Measurements from ENCODE around the gene GSTO2.

The GSTO2 gene

DNA sequence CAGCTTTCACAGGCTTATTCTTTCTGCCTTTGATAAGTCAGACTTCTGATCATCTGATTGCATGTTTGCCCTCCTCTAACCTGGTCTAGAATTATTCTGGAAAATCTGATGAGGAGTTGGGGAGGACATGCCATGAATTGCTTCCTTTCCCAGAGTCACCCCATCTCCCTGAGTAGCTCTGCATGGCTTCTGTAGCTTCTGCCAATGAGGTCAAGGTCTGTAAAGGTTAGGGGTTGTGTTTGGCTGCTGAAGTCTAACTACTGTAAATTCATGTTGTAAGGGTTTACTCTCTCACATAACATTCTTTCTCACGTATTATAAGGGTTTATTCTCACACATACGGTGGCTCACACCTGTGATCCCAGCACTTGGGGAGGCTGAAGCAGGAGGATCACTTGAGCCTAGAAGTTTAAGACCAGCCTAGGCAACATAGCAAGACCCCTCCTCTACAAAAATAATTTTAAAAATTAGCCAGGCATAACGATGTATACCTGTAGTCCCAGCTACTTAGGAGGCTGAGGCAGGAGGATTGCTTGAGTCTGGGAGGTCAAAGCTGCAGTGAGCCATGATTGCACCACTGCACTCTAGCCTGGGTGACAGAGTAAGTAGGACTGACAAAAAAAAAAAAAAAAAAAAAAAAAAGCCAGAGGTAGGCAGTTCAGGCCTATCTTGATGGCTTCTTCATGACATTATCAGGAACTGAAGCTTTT lies 10.7 kb downstream of the GSTO2 start:
- no peaks in the 10 kb centered on the region for H3K36me3 Mint-ChIP-seq (ENCODE audit: low read depth)
- H3K27me3 Mint-ChIP-seq (ENCODE audit: low read depth): peaks cover 34% of the 10 kb centered on the region
- DNase-seq (ENCODE audit: low spot score): no peak
- H3K4me1 Mint-ChIP-seq (ENCODE audit: low read depth): peaks cover 2% of the 10 kb centered on the region
- no peaks in the 10 kb centered on the region for H3K9me3 Mint-ChIP-seq
- H3K4me3 Mint-ChIP-seq: no peak overlapping the region
- no peak overlapping the region for H3K27ac Mint-ChIP-seq

DNA sequence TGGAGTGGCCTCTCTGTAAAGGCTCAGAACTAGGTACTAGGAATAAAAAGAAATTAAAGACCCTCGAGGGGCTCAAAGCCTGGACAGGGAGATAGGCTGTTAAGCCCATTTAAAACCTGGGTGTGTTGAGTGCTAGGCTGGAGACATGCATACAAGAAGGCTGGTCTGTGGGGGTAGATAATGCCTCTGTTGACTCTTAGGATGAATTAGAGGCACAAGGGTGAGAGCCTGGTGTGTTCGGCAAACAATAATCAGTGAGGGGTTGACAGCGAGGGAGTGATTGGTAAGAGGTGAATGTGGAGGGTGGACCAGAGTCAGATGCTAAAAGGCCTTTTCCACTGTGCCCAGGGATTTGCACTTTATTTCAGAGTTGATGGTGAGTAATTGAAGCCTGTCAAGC lies 12.7 kb downstream of the GSTO2 start:
- no peak overlapping the region for H3K27ac Mint-ChIP-seq
- H3K9me3 Mint-ChIP-seq: no peaks in the 10 kb centered on the region
- H3K36me3 Mint-ChIP-seq (ENCODE audit: low read depth): no peaks in the 10 kb centered on the region
- no peak for DNase-seq (ENCODE audit: low spot score)
- H3K27me3 Mint-ChIP-seq (ENCODE audit: low read depth): peaks cover 28% of the 10 kb centered on the region
- H3K4me1 Mint-ChIP-seq (ENCODE audit: low read depth): no peaks in the 10 kb centered on the region
- no peak overlapping the region for H3K4me3 Mint-ChIP-seq

DNA sequence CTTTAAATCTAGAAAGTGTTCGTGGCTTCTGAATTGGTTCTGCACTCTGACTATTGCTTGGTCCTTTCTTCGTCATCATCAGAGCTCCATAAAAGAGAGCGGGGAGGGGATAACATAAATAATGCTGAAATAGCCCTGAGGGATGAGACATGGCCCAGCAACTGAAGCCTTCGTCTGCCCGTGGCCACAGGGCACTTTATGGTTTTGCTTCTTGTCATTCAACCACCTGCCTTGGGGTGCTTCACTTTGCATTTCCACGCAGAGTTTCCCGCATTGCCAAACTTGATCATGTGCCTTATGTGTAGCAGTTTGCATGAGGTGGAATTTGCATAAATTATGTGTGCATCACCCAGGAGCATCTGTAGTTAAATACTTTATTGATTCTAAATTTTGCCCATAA lies 15.9 kb downstream of the GSTO2 start:
- Mint-ChIP-seq H3K27ac (no peak overlapping the region), H3K9me3 (no peaks in the 10 kb centered on the region), H3K4me3 (no peak overlapping the region), H3K27me3 (ENCODE audit: low read depth) (peaks cover 45% of the 10 kb centered on the region), H3K4me1 (ENCODE audit: low read depth) (no peaks in the 10 kb centered on the region), H3K36me3 (ENCODE audit: low read depth) (no peaks in the 10 kb centered on the region)
- no peak for DNase-seq (ENCODE audit: low spot score)

DNA sequence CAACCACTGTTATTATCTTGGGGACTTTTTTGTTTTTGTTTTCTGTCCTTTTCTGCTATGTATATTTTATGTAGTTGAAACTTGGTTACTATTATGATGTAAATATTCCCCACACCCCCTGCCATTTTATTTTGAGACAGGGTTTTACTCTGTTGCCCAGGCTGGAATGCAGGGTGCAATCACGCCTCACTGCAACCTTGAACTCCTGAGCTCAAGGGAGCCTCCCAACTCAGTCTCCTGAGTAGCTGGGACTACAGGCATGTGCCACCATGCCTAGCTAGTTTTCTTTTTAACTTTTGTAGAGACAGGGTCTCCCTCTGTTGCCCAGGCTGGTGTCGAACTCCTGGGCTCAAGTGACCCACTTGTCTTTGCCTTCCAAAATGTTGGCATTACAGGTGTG lies 18.0 kb downstream of the GSTO2 start:
- H3K4me1 Mint-ChIP-seq (ENCODE audit: low read depth): peaks cover 7% of the 10 kb centered on the region
- H3K27ac Mint-ChIP-seq: no peak overlapping the region
- H3K27me3 Mint-ChIP-seq (ENCODE audit: low read depth): peaks cover 50% of the 10 kb centered on the region
- no peak overlapping the region for H3K4me3 Mint-ChIP-seq
- H3K9me3 Mint-ChIP-seq: no peaks in the 10 kb centered on the region
- DNase-seq (ENCODE audit: low spot score): no peak
- H3K36me3 Mint-ChIP-seq (ENCODE audit: low read depth): no peaks in the 10 kb centered on the region

DNA sequence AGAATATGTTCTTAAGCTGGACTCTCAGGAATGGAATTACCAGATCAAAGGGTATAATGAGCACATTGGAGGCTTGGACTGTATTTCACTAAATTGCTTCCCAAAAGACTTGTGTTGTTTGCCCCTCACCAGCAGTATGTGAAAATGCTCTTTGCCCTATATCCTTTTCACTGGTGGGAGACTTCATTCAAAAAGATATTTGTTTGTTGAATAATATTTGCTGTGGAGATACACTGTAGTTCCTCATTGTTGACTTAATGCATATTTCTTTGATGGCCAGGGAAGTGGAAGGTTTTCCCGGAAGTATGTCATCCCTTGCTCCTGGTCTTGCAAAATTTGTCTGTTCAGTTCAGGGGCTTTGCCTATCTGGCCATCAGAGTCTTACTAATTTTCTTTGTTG lies 19.4 kb downstream of the GSTO2 start:
- Mint-ChIP-seq H3K4me3 (no peak overlapping the region), H3K27ac (no peak overlapping the region), H3K36me3 (ENCODE audit: low read depth) (no peaks in the 10 kb centered on the region), H3K27me3 (ENCODE audit: low read depth) (peaks cover 43% of the 10 kb centered on the region), H3K4me1 (ENCODE audit: low read depth) (peaks cover 13% of the 10 kb centered on the region), H3K9me3 (no peaks in the 10 kb centered on the region)
- DNase-seq (ENCODE audit: low spot score): no peak

DNA sequence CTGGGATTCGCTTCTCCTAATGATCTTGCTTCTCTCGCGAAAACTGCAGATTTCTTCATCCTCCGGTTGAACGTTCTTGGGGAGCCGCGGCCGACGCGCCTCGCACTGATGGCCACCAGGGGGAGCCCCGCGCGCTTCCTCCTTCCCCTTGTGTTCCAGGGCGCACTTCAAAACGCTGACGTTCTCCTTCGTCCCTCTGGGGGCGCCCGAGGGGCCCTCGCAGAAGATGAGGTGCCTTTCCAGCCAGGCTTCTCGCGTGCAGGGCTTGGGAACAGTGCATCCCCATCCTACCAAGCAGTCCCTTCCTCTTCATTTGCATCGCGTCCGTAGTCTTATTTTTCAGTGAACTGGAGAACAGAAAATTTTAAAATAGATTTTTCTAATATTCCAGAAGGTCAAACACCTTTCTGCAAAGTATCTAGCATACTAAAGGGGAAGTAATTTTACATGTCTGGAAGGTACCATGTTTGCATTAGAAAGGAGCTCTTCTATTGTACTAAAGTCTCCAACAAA lies 22.5 kb downstream of the GSTO2 start:
- peak overlapping the region; percentile 4 for H3K4me3 Mint-ChIP-seq
- H3K4me1 Mint-ChIP-seq (ENCODE audit: low read depth): peaks cover 15% of the 10 kb centered on the region
- H3K9me3 Mint-ChIP-seq: no peaks in the 10 kb centered on the region
- no peak overlapping the region for H3K27ac Mint-ChIP-seq
- peak; percentile 82 for DNase-seq (ENCODE audit: low spot score)
- no peaks in the 10 kb centered on the region for H3K36me3 Mint-ChIP-seq (ENCODE audit: low read depth)
- H3K27me3 Mint-ChIP-seq (ENCODE audit: low read depth): peaks cover 39% of the 10 kb centered on the region

DNA sequence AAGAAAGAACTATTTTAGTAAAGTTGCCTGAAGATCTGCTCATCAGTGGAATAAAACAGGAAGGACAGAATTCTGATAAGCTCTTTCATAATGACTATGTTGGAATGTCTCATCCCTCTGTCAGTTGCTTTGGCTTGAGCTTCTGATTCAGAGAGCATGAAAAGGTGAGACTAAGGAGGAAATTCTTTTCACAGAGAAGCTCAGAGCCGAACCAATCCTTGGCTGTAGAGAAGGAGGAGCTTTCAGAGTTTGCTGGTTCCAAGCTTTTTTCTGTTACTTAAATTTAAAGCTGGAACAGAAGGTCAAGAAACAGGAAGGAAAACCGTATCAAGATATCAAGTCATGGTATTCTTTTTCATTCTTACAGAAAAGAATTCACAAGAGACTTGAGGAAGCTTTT lies 24.0 kb downstream of the GSTO2 start:
- peaks cover 15% of the 10 kb centered on the region for H3K4me1 Mint-ChIP-seq (ENCODE audit: low read depth)
- no peak overlapping the region for H3K4me3 Mint-ChIP-seq
- no peak overlapping the region for H3K27ac Mint-ChIP-seq
- H3K9me3 Mint-ChIP-seq: no peaks in the 10 kb centered on the region
- H3K27me3 Mint-ChIP-seq (ENCODE audit: low read depth): peaks cover 32% of the 10 kb centered on the region
- no peaks in the 10 kb centered on the region for H3K36me3 Mint-ChIP-seq (ENCODE audit: low read depth)
- no peak for DNase-seq (ENCODE audit: low spot score)

DNA sequence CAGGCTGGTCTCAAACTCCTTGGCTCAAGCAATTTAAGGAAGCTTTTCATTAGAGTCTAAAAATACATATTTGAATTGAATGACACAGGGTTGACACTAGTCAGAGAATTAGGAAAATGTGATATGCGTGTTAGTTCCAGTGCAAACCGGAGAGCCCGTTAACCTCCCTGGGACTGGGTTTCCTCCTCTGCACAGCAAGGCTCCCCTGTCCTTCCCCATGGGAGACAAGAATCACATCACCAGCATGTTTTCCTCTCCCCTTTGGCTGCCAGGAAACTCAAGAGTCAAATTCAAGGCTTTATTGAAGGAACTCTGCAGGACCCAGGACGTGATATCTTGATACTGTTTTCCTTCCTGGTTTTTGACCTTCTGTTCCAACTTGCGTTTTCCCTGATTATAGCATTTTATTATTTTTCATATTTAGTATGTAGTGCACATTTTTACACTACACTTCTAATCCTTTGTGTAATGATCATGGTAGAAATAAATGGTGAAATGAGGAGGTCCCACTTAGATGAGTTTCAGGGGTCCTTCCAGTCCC lies 24.9 kb downstream of the GSTO2 start:
- Mint-ChIP-seq H3K9me3 (no peaks in the 10 kb centered on the region), H3K4me3 (no peak overlapping the region), H3K4me1 (ENCODE audit: low read depth) (peaks cover 15% of the 10 kb centered on the region), H3K27me3 (ENCODE audit: low read depth) (peaks cover 23% of the 10 kb centered on the region), H3K36me3 (ENCODE audit: low read depth) (no peaks in the 10 kb centered on the region), H3K27ac (no peak overlapping the region)
- DNase-seq (ENCODE audit: low spot score): no peak

DNA sequence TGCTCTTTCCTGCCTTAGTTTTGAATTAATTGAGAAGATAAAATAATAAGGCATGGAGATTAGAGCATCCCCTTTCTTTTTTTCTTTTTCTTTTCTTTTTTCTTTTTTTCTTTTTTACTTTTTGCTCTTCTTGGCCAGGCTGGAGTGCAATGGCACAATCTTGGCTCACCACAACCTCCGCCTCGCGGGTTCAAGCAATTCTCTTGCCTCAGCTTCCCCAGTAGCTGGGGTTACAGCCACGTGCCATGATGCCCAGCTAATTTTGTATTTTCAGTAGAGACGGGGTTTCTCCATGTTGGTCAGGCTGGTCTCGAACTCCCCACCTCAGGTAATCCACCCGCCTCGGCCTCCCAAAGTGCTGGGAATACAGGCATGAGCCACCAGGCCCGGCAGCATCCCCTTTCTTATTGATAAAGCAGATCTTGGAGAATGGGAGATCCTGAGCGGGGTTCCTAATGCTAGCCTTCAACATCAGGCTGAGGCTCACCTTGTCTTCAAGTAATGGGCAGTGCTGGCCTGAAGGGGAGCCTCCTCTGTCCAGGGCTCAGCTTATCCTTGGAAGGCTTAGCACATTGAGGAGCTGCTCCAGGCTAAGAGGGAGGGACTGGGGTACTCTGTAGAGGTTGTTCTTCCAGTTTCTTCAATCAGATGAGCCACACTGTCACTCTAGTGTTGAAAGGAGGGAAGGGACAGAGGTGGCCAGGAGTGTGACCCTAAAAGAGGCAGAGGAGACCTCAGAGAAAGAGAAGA lies 27.9 kb downstream of the GSTO2 start:
- H3K4me3 Mint-ChIP-seq: no peak overlapping the region
- peaks cover 2% of the 10 kb centered on the region for H3K27me3 Mint-ChIP-seq (ENCODE audit: low read depth)
- H3K27ac Mint-ChIP-seq: no peak overlapping the region
- DNase-seq (ENCODE audit: low spot score): no peak
- no peaks in the 10 kb centered on the region for H3K36me3 Mint-ChIP-seq (ENCODE audit: low read depth)
- H3K4me1 Mint-ChIP-seq (ENCODE audit: low read depth): peaks cover 32% of the 10 kb centered on the region
- peaks cover 2% of the 10 kb centered on the region for H3K9me3 Mint-ChIP-seq

DNA sequence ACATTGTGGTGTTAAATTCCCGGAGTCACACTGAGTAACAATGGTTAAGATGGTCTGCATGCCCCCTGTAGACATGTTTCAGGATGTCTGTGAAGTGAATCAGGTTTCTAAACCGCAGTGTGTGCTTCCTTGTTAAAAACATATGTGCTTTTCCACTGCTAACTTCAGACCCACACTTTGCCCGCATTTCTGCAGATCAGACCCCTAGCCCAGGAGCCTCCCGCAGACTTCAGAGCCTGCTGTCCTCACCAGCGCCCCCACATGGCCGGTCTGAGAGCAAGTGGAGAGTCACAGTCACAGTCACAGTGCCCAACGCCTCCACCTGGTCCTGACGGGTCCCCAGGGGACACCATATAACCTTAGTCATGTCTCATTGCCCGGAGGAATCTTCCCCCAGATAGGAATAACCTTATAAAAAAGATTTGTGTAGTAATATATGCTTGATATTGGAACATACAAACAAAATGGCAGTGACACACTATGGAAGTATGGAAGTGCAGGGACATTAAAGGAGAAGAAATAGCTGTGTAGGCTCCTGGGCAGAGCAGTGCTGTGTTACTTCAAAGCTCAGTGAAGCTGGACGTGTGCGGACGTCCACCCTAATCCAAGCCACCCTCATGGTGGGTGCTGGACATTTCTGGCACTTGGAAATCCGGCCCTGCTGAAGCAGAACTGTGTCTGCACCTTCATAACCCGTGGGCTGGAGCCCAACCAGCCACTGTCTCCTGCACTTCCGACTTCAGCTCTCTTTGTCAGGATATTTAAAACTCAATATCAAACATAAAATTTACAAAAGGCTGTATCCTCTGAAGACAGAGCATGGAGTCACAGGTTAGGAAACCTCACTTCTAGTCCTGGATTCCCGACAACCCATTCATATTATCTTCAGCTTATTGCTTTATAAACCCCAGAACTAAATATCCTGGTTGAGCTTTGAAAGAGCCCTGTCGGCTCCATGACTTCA lies 29.0 kb downstream of the GSTO2 start:
- Mint-ChIP-seq H3K9me3 (peaks cover 8% of the 10 kb centered on the region), H3K27ac (no peak overlapping the region), H3K4me3 (no peak overlapping the region), H3K36me3 (ENCODE audit: low read depth) (no peaks in the 10 kb centered on the region), H3K27me3 (ENCODE audit: low read depth) (peaks cover 2% of the 10 kb centered on the region), H3K4me1 (ENCODE audit: low read depth) (peaks cover 29% of the 10 kb centered on the region)
- DNase-seq (ENCODE audit: low spot score): peak; percentile 17

DNA sequence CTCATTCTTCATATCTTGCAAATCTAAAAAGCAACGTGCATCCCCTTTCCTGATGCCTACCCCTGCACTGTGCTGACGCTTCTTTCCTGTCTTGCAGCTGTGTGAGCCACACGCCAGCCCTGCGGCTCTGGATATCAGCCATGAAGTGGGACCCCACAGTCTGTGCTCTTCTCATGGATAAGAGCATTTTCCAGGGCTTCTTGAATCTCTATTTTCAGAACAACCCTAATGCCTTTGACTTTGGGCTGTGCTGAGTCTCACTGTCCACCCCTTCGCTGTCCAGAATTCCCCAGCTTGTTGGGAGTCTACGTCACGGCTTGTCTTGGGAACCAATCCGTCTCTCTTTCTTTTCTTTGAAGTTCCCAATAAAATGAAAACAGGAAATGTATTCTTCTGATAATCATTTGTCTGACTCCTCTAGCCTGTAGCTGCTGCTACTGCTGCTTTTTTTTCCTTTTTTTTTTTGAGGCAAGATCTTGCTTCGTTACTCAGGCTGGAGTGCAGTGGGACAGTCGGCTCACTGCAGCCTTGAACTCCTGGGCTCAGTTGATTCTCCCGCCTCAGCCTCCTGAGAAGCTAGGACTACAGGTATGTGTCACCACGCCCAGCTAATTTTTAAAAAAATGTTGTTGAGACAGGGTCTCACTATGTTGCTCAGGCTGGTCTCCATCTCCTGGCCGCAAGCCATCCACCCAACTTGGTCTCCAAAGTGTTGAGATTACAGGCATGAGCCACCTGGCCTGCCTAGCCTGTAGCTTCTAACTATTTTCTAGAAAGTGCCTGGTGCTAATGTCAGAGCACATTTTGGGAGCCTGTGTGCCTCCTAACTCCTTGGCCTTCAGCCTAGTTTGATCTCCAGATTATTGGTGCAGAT lies 30.3 kb downstream of the GSTO2 start:
- Mint-ChIP-seq H3K27me3 (ENCODE audit: low read depth) (peaks cover 2% of the 10 kb centered on the region), H3K27ac (no peak overlapping the region), H3K4me3 (no peak overlapping the region), H3K4me1 (ENCODE audit: low read depth) (peaks cover 27% of the 10 kb centered on the region), H3K9me3 (peaks cover 8% of the 10 kb centered on the region), H3K36me3 (ENCODE audit: low read depth) (no peaks in the 10 kb centered on the region)
- DNase-seq (ENCODE audit: low spot score): no peak

DNA sequence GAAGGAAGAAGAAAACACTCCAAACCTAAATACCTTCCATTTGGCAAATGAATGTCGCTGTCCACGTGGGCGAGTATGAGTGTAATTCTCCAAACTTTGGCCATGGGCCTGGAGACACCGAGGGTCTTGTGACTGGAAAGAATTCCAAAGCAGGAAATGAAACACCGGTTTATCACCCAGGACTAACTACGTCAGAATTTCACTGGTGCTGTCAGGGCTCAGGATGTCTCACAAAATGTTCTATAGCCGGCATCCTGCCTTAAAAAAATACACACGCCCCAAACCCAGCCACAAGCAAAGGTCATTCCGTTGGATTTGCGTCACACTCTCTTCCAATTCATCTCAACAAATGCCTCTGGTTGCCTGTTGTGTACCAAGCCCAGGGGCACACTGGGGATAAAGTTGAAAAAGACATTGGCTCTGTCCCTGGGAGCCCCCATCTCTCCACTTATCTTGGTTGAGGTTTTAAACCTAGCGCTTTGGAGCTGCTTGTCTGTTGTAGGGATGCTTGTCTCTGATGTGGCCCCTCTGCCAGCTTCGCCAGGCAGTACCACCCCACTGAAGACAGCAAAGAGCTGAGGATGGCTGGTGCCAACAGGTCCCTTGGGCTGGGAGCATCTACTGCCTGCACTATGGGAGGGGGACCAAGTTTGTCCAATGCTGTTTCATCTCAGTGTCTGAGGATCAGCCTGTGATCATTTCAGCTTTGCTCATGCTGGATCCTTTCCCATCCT lies 31.2 kb downstream of the GSTO2 start:
- peak overlapping the region; percentile 53 for H3K4me3 Mint-ChIP-seq
- DNase-seq (ENCODE audit: low spot score): no peak
- H3K27me3 Mint-ChIP-seq (ENCODE audit: low read depth): no peaks in the 10 kb centered on the region
- no peaks in the 10 kb centered on the region for H3K36me3 Mint-ChIP-seq (ENCODE audit: low read depth)
- H3K27ac Mint-ChIP-seq: peak overlapping the region; percentile 73
- peaks cover 27% of the 10 kb centered on the region for H3K4me1 Mint-ChIP-seq (ENCODE audit: low read depth)
- H3K9me3 Mint-ChIP-seq: peaks cover 8% of the 10 kb centered on the region

Data from T-helper 2 cell treated with Interferon-gamma antibody and Interleukin-4, amounts not matched to agents 5 μg/mL and 100 μg/mL, for 36 hours (primary cell).